Measurements from ENCODE around the gene HJV. TPM values are rescaled to one million over a fixed set of nuclear protein-coding genes. Genes with fewer than 3 reads are reported as not detected.

Gene HJV
- total and polyA plus RNA-seq, 2 of the 8 experiments (the other 6 are each of a cell fraction or from before 2014, with no cell fraction given) = 0.32 to 0.70 TPM

- TF ChIP-seq SP4 (IDR thresholded peaks at IDR 0.05; ENCODE audit: low read length) (0 out of 2 replicates have a peak, but pooled peaks have one; percentile 37), YY1 (IDR thresholded peaks at IDR 0.05; ENCODE audit: low read depth, low read length) (peak; percentile 82), BACH1 (IDR thresholded peaks at IDR 0.05; ENCODE audit: low read length) (no peak), RAD21 (IDR thresholded peaks at IDR 0.05 in 1 of 2, conservative IDR thresholded peaks at IDR 0.05 in 1 of 2; ENCODE audit: low read depth in 2 of 2, low read length in 2 of 2) (no peak), TEAD4 (IDR thresholded peaks at IDR 0.05; ENCODE audit: low read depth, low read length) (no peak), SIN3A (conservative IDR thresholded peaks at IDR 0.05 in 1 of 2, IDR thresholded peaks at IDR 0.05 in 1 of 2; ENCODE audit: low read depth in 1 of 2, low read length in 2 of 2) (peak in 1 of 2 experiments; percentile 73; a peak in 1 of 4 replicates), RNF2 (IDR thresholded peaks at IDR 0.05; ENCODE audit: borderline replicate concordance, low read depth, low read length, missing control alignments, poor library complexity, severe bottlenecking) (no peak), ASH2L (IDR thresholded peaks at IDR 0.05; ENCODE audit: low read length) (peak; percentile 12), CHD2 (IDR thresholded peaks at IDR 0.05; ENCODE audit: low read length) (peak; percentile 84), RFX5 (IDR thresholded peaks at IDR 0.05; ENCODE audit: borderline replicate concordance, low read depth, low read length) (no peak), EP300 (IDR thresholded peaks at IDR 0.05; ENCODE audit: borderline replicate concordance in 1 of 2, low read depth in 2 of 2, low read length in 2 of 2) (peak in 1 of 2 experiments; percentile 44; a peak in 1 of 3 replicates), TAF7 (optimal IDR thresholded peaks at IDR 0.05; ENCODE audit: borderline replicate concordance, low read depth, low read length) (peak; percentile 94)
Measured at GRCh38 chr1:145996433-145997015, 25.0 kb downstream of the HJV start, which contains the start of gene TXNIP (continued).
